Naive thymus-derived CD8-positive, alpha-beta T cell (primary cell): ENCODE measurements around the gene ADGRD1. TPM values are rescaled to one million over a fixed set of nuclear protein-coding genes. Genes with fewer than 3 reads are reported as not detected.
"Not testable (repeated sequence)": the region's sequence is repeated elsewhere in the genome, so short reads cannot be mapped to it uniquely, and the experiment has no call there.

Experiments
- ATAC-seq, 2 donors: fragments of 150-1000 bp; cut with Tn5 transposase in 1 of 2; sonication (Bioruptor Pico), chemical (Tn5 transposase) in 1 of 2; 1 replicate in 1 of 2; 2 replicates in 1 of 2; pipeline ENCODE4 v1.10.0; 2021; ENCODE audit warnings: mild to moderate bottlenecking in 2 of 2, moderate library complexity in 2 of 2
- POLR2A ChIA-PET: fragments of 350-600 bp; sonication (Branson Sonifier 250); formaldehyde crosslinking; loops from one replicate; lab custom pipeline; 2021; ENCODE audit warnings: antibody characterized with exemption; lab: Charles Lee
- DNase-seq, 10 donors: peaks; one replicate each; pipeline versions ENCODE4 v3.0.0 to v3.0.0-alpha.2; 2020 to 2022
- H3K27ac Mint-ChIP-seq, 10 donors: one replicate each; pipeline ENCODE4 v1.8.0; 2020 to 2022; ENCODE audit warnings: mild to moderate bottlenecking in 10 of 10, mixed read lengths in 10 of 10, moderate library complexity in 4 of 10, inconsistent platforms in 1 of 10
- H3K27me3 Mint-ChIP-seq, 5 donors: one replicate each; pipeline ENCODE4 v1.8.0; 2021 to 2022; ENCODE audit warnings: mixed read lengths in 5 of 5
- H3K36me3 Mint-ChIP-seq, 3 donors: one replicate each; pipeline ENCODE4 v1.8.0; 2020 to 2022; ENCODE audit warnings: mixed read lengths in 3 of 3, mild to moderate bottlenecking in 2 of 3, inconsistent platforms in 1 of 3
- H3K4me1 Mint-ChIP-seq, 4 donors: one replicate each; pipeline ENCODE4 v1.8.0; 2021 to 2022; ENCODE audit warnings: mixed read lengths in 4 of 4
- H3K4me3 Mint-ChIP-seq, 10 donors: one replicate each; pipeline ENCODE4 v1.8.0; 2020 to 2022; ENCODE audit warnings: mild to moderate bottlenecking in 10 of 10, mixed read lengths in 10 of 10, moderate library complexity in 6 of 10, inconsistent platforms in 1 of 10
- H3K9me3 Mint-ChIP-seq, 9 donors: one replicate each; pipeline ENCODE4 v1.8.0; 2020 to 2022; ENCODE audit warnings: mixed read lengths in 9 of 9, mild to moderate bottlenecking in 3 of 9, inconsistent platforms in 1 of 9, moderate library complexity in 1 of 9
- polyA plus RNA-seq, 3 donors: library from polyadenylated mRNA; unstranded; fragments of 300-500 nt; fragmentation: Illumina TruSeq; gene quantifications; one replicate each; pipeline ENCODE4 v1.2.3, GENCODE V29; 2021
- total RNA-seq, 8 experiments: library from RNA in 2 of 8; stranded (reverse) in 2 of 8; gene quantifications; one replicate each; pipeline ENCODE4 v1.2.3 and lab custom pipeline; 2021 to 2026

ADGRD1 gene
- total RNA-seq, result under 1 TPM; 0.34 to 0.36 TPM
- under 1 TPM in 1 of 3 donors, not detected in 2; 0.20 TPM for polyA plus RNA-seq
- 0 reads per million in 6 experiments for total RNA-seq (lab: John Stamatoyannopoulos, UW)

- Mint-ChIP-seq H3K36me3 (no peaks in the 10 kb centered on the region), H3K27ac (no peak within 1 kb of the TSS), H3K4me1 (peaks cover 4 to 13% (median 6%) of the 10 kb centered on the region in 4 donors), H3K4me3 (no peak within 1 kb of the TSS), H3K9me3 (no peaks in the 10 kb centered on the region), H3K27me3 (peaks cover 11 to 51% (median 35%) of the 10 kb centered on the region in 5 donors)
- ATAC-seq, result no peak
- POLR2A ChIA-PET, result no interaction called here
- no peak for DNase-seq
These were observed at the start of gene ADGRD1 for GRCh38 chr12:130953771-130954543. Gene ADGRD1, plus strand, starts transcription at chr12:130953907. Its CDS starts 559 bp downstream, at chr12:130954466.

- POLR2A ChIA-PET, result no interaction called here
- Mint-ChIP-seq H3K36me3 (peaks cover 0 to 7% (median 6%) of the 10 kb centered on the region in 3 donors), H3K27ac (no peak overlapping the region), H3K9me3 (peaks cover 0 to 9% (median 4%) of the 10 kb centered on the region in 9 donors), H3K4me1 (peaks cover 0 to 2% (median 0%) of the 10 kb centered on the region in 4 donors), H3K27me3 (peaks cover 0 to 9% (median 2%) of the 10 kb centered on the region in 5 donors), H3K4me3 (no peak overlapping the region)
- no peak for ATAC-seq
- DNase-seq, result no peak
These were observed 49.6 kb upstream of the ADGRD1 start for GRCh38 chr12:130904064-130904463.

- peak overlapping the region in 1 of 10 donors; percentile 46 for H3K27ac Mint-ChIP-seq
- DNase-seq, H3K4me3 Mint-ChIP-seq, H3K27me3 Mint-ChIP-seq, H3K4me1 Mint-ChIP-seq, POLR2A ChIA-PET, H3K36me3 Mint-ChIP-seq, ATAC-seq: not testable (repeated sequence)
- H3K9me3 Mint-ChIP-seq, result peaks cover 0 to 11% (median 4%) of the 10 kb centered on the region in 9 donors
These were observed 48.7 kb upstream of the ADGRD1 start for GRCh38 chr12:130904936-130905455.

- H3K27me3 Mint-ChIP-seq, result peaks cover 7 to 21% (median 15%) of the 10 kb centered on the region in 5 donors
- no peak overlapping the region for H3K4me3 Mint-ChIP-seq
- H3K27ac Mint-ChIP-seq, result no peak overlapping the region
- H3K36me3 Mint-ChIP-seq, result peaks cover 0 to 23% (median 16%) of the 10 kb centered on the region in 3 donors
- H3K4me1 Mint-ChIP-seq, result no peaks in the 10 kb centered on the region
- DNase-seq, result no peak
- H3K9me3 Mint-ChIP-seq, result peaks cover 6 to 32% (median 22%) of the 10 kb centered on the region in 9 donors
- ATAC-seq, result no peak
- POLR2A ChIA-PET, result no interaction called here
These were observed 44.6 kb upstream of the ADGRD1 start for GRCh38 chr12:130909111-130909510.

GRCh38 chr12:130911193-130911592 lies 42.5 kb upstream of the ADGRD1 start:
- ATAC-seq (no peak), DNase-seq (no peak)
- Mint-ChIP-seq H3K9me3 (peaks cover 6 to 35% (median 22%) of the 10 kb centered on the region in 9 donors), H3K36me3 (peaks cover 3 to 23% (median 16%) of the 10 kb centered on the region in 3 donors), H3K27me3 (peaks cover 15 to 37% (median 23%) of the 10 kb centered on the region in 5 donors), H3K27ac (no peak overlapping the region), H3K4me1 (peaks cover under 1 to 3% (median 3%) of the 10 kb centered on the region in 4 donors), H3K4me3 (no peak overlapping the region)
- POLR2A ChIA-PET, result no interaction called here

- Mint-ChIP-seq H3K4me1 (peaks cover 4 to 8% (median 5%) of the 10 kb centered on the region in 4 donors), H3K27ac (no peak overlapping the region), H3K9me3 (peaks cover 6 to 35% (median 22%) of the 10 kb centered on the region in 9 donors), H3K4me3 (no peak overlapping the region), H3K36me3 (peaks cover 3 to 23% (median 16%) of the 10 kb centered on the region in 3 donors), H3K27me3 (peaks cover 22 to 44% (median 31%) of the 10 kb centered on the region in 5 donors)
- POLR2A ChIA-PET, result no interaction called here
- DNase-seq, result no peak
- ATAC-seq, result no peak
These were observed 41.8 kb upstream of the ADGRD1 start for GRCh38 chr12:130911933-130912332.

GRCh38 chr12:130916241-130916911 lies 37.3 kb upstream of the ADGRD1 start:
- Mint-ChIP-seq H3K4me3 (peak overlapping the region in 2 of 10 donors; percentile 11 to 50), H3K36me3 (peaks cover 3 to 10% (median 3%) of the 10 kb centered on the region in 3 donors), H3K27me3 (peaks cover 35 to 73% (median 54%) of the 10 kb centered on the region in 5 donors), H3K27ac (peak overlapping the region in 1 of 10 donors; percentile 17), H3K4me1 (peaks cover 4 to 8% (median 5%) of the 10 kb centered on the region in 4 donors), H3K9me3 (peaks cover 0 to 15% (median 9%) of the 10 kb centered on the region in 9 donors)
- DNase-seq (peak in 1 of 10 donors; percentile 20), ATAC-seq (no peak)
- POLR2A ChIA-PET, result no interaction called here

- no peak for ATAC-seq
- POLR2A ChIA-PET, result no interaction called here
- peaks cover 4 to 8% (median 5%) of the 10 kb centered on the region in 4 donors for H3K4me1 Mint-ChIP-seq
- H3K27me3 Mint-ChIP-seq, result peaks cover 30 to 81% (median 54%) of the 10 kb centered on the region in 5 donors
- DNase-seq, result no peak
- H3K4me3 Mint-ChIP-seq, result no peak overlapping the region
- H3K27ac Mint-ChIP-seq, result peak overlapping the region in 1 of 10 donors; percentile 59
- H3K9me3 Mint-ChIP-seq, result peaks cover 0 to 4% (median 0%) of the 10 kb centered on the region in 9 donors
- H3K36me3 Mint-ChIP-seq, result peaks cover 0 to 3% (median 0%) of the 10 kb centered on the region in 3 donors
These were observed 36.1 kb upstream of the ADGRD1 start for GRCh38 chr12:130917607-130918006.

- POLR2A ChIA-PET, result no interaction called here
- no peak overlapping the region for H3K27ac Mint-ChIP-seq
- H3K36me3 Mint-ChIP-seq, result peaks cover 0 to 3% (median 0%) of the 10 kb centered on the region in 3 donors
- H3K9me3 Mint-ChIP-seq, result peaks cover 0 to 4% (median 0%) of the 10 kb centered on the region in 9 donors
- H3K4me1 Mint-ChIP-seq, result peaks cover 4 to 8% (median 5%) of the 10 kb centered on the region in 4 donors
- DNase-seq (no peak), ATAC-seq (no peak)
- peaks cover 27 to 80% (median 54%) of the 10 kb centered on the region in 5 donors for H3K27me3 Mint-ChIP-seq
- no peak overlapping the region for H3K4me3 Mint-ChIP-seq
These were observed 34.6 kb upstream of the ADGRD1 start for GRCh38 chr12:130919086-130919485.

GRCh38 chr12:130920119-130920703 lies 33.5 kb upstream of the ADGRD1 start:
- Mint-ChIP-seq H3K36me3 (no peaks in the 10 kb centered on the region), H3K27ac (no peak overlapping the region), H3K9me3 (peaks cover 0 to 4% (median 0%) of the 10 kb centered on the region in 9 donors), H3K4me3 (no peak overlapping the region), H3K27me3 (peaks cover 22 to 73% (median 48%) of the 10 kb centered on the region in 5 donors), H3K4me1 (peaks cover 4 to 8% (median 5%) of the 10 kb centered on the region in 4 donors)
- ATAC-seq (no peak), DNase-seq (no peak)
- POLR2A ChIA-PET, result no interaction called here

- POLR2A ChIA-PET, result no interaction called here
- H3K9me3 Mint-ChIP-seq, result peaks cover 0 to 4% (median 0%) of the 10 kb centered on the region in 9 donors
- peak overlapping the region in 1 of 10 donors; percentile 54 for H3K27ac Mint-ChIP-seq
- H3K27me3 Mint-ChIP-seq, result peaks cover 24 to 74% (median 54%) of the 10 kb centered on the region in 5 donors
- DNase-seq (no peak), ATAC-seq (no peak)
- no peak overlapping the region for H3K4me3 Mint-ChIP-seq
- no peaks in the 10 kb centered on the region for H3K36me3 Mint-ChIP-seq
- H3K4me1 Mint-ChIP-seq, result peaks cover 4 to 8% (median 5%) of the 10 kb centered on the region in 4 donors
These were observed 32.9 kb upstream of the ADGRD1 start for GRCh38 chr12:130920723-130921381.
